Stomach (tissue), 4 donors: ENCODE measurements around the gene LRATD1.

ENCODE experiments used
- CTCF ChIP-seq, 7 experiments: fragments of 450-650 bp in 4 of 7; fragments of 200-600 bp in 3 of 7; sonication (generic) in 3 of 7; IDR thresholded peaks; one replicate each; pipeline ENCODE4 v1.5.1; 2016 to 2019; ENCODE audit warnings: antibody characterized with exemption in 7 of 7, control low read depth in 2 of 7, mild to moderate bottlenecking in 1 of 7
- POLR2A ChIP-seq, 4 donors: fragments of 450-650 bp; IDR thresholded peaks; one replicate each; pipeline ENCODE4 v1.6.1; 2016; ENCODE audit warnings: antibody characterized with exemption in 4 of 4, control low read depth in 2 of 4, mild to moderate bottlenecking in 1 of 4, moderate library complexity in 1 of 4

- TF ChIP-seq CTCF (IDR thresholded peaks at IDR 0.05) = no peak
- no peak for TF ChIP-seq POLR2A (IDR thresholded peaks at IDR 0.05)
Measured at GRCh38 chr2:14633061-14633460, 544 bp downstream of the LRATD1 start.
